ENCODE data around the gene ARL15. TPM values are rescaled to one million over a fixed set of nuclear protein-coding genes. Genes with fewer than 3 reads are reported as not detected.

Gene ARL15
- total and polyA plus RNA-seq, 2 of the 8 experiments (the other 6 are each of a cell fraction or from before 2014, with no cell fraction given) = 9.9 to 21.2 TPM

DNA sequence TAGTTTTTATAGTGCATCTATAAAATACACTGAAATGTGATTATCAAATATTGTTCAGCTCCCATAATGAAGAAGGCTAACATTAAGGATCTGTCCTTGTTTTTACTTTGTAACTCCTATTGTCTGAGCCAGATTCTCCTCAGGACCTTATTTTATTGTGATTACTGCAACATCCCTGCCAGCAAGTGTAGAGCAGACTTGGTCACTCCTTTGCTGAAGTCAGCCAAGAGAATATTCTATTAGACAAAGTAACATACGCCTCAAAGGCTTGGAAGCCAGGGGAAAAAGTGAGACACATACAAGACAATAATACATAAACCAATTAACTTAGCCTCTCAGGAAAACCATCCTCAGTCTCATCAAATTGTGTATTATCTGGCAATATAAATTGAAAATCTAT, 269.6 kb downstream of the ARL15 start (continued):
- TF ChIP-seq CHD2 (IDR thresholded peaks at IDR 0.05; ENCODE audit: low read length) = no peak
- TF ChIP-seq KDM1A (IDR thresholded peaks at IDR 0.05; ENCODE audit: borderline replicate concordance, low read length) = no peak
- TF ChIP-seq SP1 (IDR thresholded peaks at IDR 0.05; ENCODE audit: low read depth, low read length) = no peak
- TF ChIP-seq SIRT6 (IDR thresholded peaks at IDR 0.05; ENCODE audit: low read length) = no peak
- TF ChIP-seq, protein P1, sequence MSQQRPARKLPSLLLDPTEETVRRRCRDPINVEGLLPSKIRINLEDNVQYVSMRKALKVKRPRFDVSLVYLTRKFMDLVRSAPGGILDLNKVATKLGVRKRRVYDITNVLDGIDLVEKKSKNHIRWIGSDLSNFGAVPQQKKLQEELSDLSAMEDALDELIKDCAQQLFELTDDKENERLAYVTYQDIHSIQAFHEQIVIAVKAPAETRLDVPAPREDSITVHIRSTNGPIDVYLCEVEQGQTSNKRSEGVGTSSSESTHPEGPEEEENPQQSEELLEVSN (IDR thresholded peaks at IDR 0.05) = no peak
- TF ChIP-seq EGR1 (IDR thresholded peaks at IDR 0.05; ENCODE audit: borderline replicate concordance, low read depth, low read length) = no peak

Data from H1 (cell line).